EH (cell line): Measurements from ENCODE around the gene ABHD12.
A peak's percentile ranks its signal among the peaks of the same experiment; 100 is the strongest.

Experiments used
- DNase-seq: peaks from one replicate; pipeline ENCODE4 v3.0.0-alpha.2; 2015; ENCODE audit warnings: low read depth

ABHD12 gene

GRCh38 chr20:25382704-25383370 lies 7.8 kb downstream of the ABHD12 start:
- no peak for DNase-seq

- no peak for DNase-seq
Measured at GRCh38 chr20:25380945-25381614, 9.6 kb downstream of the ABHD12 start.

GRCh38 chr20:25378884-25379733 lies 11.5 kb downstream of the ABHD12 start:
- no peak for DNase-seq

- no peak for DNase-seq
Measured at GRCh38 chr20:25378189-25378883, 12.3 kb downstream of the ABHD12 start.

GRCh38 chr20:25376886-25377285 lies 13.7 kb downstream of the ABHD12 start:
- no peak for DNase-seq

DNA sequence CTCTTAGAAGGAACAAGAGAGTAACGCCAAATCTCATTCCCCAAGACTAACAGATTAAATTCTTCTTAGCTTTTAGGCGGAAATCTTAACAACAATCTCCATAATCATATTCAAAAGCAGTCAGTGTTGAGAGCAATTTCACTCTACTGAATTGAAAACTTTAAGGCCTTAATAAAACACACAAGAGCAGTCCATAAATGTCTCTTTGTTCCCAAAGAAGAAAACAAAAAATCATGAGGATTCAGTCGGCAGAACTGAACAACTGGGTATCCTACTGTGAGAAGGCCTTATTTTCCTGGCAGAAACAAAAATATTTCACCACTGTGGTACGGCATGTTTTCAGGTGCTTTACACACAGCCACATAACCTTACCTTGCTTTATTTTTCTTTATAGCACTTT lies 14.4 kb downstream of the ABHD12 start:
- DNase-seq: no peak

DNA sequence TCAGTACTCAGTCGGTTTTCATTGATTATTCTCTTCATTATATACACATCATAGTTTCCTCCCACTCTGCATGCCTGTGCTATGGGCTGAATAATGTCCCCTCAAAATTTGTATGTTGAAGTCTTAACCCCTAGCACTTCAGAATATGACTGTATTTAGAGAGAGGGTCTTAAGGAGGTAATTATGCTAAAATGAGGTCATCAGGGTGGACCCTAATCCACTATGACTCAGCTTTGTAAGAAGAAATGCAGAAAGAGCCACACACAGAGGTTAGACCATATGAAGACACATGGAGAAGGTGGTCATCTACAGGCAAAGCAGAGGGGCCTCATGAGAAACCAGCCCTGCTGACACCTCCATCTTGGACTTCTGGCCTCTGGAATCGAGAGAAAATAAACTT lies 15.8 kb downstream of the ABHD12 start:
- no peak for DNase-seq

- peak; percentile 95 for DNase-seq
Measured at GRCh38 chr20:25372584-25373336, 17.9 kb downstream of the ABHD12 start.

DNA sequence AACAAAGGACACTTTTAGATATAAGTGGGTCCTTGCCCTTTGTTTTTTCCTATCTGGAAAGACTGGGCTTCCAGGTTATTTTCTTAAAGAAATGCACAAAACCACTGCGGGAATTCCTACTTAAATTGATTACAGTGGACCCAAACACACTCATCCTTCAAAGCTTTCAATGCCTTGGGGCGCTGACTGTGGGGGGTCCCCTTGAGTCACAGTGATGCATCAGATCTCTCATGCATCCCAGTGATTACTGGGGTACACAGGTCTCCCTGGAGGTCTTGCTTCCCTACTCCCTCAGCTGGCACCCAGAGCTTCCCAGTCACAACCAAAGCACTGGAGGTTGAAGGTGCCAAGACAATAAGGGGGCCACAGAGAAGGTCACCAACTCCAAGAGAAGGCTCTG lies 20.7 kb downstream of the ABHD12 start:
- DNase-seq: peak; percentile 4

GRCh38 chr20:25369529-25369928 lies 21.1 kb downstream of the ABHD12 start:
- DNase-seq: peak; percentile 3

DNA sequence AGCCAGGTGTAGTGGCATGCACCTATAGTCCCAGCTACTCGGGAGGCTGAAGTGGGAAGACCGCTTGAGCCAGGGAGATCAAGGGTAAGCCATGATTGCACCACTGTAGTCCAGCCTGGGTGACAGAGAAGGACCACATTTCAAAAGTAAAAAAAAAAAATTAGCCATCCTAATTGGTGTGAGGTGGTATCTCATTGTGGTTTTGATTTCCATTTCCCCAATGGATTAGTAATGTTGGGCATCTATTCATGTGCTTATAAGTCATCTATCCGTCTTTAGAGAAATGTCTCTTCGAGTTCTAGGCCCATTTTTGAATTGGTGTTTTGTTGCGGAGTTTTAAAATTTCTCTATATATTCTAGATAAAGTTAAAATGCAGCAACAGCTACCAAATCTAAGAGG lies 21.7 kb downstream of the ABHD12 start:
- DNase-seq: no peak

GRCh38 chr20:25368526-25368925 lies 22.1 kb downstream of the ABHD12 start:
- no peak for DNase-seq

DNA sequence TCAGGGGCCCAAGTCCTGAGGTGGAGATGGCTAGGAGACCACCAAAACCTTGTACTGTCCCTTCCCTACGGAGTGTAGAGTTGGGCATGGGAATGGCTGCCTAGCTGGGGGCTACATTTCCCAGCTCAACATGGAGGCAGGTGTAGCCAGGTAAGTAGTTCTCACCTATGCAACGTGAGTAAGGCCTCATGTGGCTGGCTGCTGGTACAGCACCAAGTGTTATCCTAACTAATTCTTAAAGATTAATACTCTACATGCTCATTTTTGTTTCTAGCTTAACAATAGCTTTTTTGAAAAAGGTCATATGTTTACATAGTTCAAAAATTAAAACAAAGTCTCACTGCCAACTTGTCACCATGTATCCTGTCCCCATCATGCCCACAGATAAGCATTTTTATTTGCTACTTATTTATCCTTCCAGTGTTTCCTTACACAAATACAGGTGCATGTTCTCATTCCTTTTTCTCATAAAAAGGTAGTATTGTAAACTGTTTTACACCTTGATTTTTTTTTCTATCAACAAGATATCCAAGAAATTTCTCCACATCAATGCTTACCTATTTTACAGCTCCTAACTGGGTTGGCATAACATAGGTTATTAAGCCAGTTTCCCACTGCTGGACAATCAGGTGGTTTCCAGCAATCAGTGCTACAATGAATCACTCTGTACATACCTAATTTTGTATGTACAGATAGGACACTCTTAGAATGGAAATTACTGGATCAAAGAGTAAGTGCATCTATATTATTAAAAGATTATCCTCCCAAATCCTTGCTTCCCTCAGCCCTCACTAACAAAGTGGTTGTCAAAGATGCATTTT lies 25.5 kb downstream of the ABHD12 start:
- no peak for DNase-seq

DNA sequence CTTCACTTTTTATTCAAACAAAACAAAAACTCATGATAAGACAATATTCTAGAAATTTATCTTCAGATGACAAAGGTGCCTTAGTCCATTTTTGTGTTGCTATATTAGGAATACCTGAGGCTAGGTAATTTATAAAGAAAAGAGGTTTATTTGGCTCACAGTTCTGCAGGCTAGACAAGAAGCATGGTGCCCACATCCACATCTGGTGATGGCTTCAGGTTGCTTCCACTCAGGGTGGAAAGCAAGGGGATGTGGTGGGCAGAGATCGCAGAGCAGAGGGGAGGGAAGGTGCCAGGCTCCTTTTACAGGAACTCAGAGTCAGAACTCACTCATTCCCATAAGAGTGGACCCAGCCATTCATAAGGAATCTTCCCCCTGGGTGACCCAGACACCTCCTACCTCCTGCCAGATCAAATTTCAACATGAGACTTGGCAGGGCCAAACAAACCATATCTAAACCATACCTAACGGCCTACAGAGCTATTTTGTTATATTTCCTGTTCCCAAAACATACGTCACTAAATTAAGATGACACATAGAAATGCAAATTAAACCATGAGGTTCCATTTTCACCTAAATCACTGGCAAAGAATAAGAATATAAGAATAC lies 26.4 kb downstream of the ABHD12 start:
- DNase-seq: peak; percentile 30

DNA sequence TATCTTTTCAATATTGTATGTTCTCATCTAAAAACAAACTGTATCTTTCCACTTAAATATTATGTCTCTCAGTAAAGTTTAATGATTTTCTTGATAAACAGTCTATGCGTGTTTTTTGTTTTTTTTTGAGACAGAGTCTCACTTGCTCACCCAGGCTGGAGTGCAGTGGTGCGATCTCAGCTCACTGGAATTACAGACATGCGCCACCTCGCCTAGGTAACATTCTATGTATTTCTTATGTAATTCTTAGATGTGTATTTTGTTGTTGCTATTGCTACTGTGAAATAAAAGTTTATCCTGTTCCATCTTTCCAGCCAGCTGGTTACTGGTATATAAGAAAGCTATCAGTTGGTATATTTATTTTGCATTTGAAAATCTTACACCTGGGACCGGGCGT lies 29.4 kb downstream of the ABHD12 start:
- DNase-seq: peak; percentile 63

DNA sequence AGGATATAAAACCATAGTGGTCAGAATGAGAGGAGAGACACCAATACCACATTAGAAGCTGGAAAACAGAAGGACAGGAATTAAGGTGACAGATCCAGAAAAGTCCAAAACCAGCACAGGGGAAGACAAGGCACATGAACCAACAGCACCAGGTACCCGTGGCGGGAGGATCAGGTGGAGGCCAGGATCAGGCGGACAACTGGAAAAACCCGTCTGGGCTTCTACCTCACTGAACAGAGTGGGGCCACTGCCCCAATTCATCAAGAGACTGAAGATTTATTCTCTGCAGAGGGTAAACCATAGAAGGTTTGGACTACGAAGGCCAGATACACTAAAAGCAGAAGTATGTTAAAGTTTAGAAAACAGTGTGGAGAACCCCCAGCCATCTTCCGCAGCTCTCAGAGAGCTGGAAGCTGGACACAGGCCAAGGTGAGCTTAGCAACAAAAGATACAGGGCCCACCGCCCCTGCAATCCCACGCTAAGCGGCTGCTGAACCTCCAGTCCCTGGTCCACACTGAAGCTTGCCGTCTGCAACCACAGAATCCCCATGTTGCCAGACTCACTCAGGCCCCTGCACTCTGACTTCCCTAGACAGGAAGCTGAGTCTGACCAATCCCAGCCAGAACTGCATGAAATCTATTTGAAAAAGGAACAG lies 29.9 kb downstream of the ABHD12 start:
- peak; percentile 56 for DNase-seq

GRCh38 chr20:25356271-25356933 lies 34.2 kb downstream of the ABHD12 start:
- DNase-seq: no peak

DNA sequence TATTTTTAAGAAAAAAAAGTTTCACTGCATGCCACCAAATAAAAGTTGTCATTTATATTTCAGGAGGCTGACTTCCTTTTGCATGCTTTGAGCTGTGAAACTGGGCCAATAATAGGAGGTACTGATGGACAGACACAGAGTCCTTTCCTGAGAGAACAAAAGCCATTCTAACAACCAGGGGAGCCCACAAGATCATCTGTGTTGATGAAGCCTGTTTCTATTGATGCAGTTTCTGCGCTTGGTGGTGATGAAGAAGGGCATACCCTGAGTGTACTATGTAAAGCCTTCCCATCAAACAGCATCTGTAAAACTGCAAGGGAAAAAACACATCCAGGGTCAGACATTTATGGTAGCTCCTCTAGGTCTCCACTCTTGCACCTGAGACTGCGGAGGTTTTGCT lies 34.8 kb downstream of the ABHD12 start:
- DNase-seq: no peak

DNA sequence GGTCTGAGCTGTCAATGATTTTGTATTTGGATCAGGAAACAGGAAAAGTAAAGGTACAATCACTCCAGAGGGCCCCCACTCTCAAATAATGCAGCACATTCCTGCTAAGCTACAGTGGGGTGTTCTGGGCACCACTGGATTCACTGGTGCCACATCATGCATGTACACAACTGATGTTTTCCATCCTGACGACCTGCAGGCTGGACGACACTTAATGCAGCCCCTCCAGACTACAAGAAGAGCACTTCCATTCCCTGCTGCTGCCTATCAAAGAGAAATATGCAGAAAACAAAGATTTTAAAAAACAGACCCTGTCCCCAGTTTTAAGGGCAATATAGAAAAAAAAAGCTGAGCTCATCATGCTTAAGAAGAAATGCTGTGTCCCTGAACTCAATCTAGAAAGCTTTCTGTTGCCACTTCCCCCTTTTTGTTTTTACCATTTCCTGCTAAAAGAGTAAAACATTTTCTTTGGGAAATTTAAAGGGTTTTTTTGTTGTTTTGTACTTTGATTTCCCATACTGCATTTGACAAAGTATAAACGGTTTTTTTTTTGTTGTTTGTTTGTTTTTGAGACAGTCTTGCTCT lies 35.5 kb downstream of the ABHD12 start:
- DNase-seq: no peak
